NCI-H1694 (cell line): ENCODE results near the gene ACP7.
"Not testable (repeated sequence)": the region's sequence is repeated elsewhere in the genome, so short reads cannot be mapped to it uniquely, and the experiment has no call there.

Source experiments
- DNase-seq: peaks from one replicate; lab custom pipeline; 2025; lab: John Stamatoyannopoulos, UW

Gene ACP7, protein sequence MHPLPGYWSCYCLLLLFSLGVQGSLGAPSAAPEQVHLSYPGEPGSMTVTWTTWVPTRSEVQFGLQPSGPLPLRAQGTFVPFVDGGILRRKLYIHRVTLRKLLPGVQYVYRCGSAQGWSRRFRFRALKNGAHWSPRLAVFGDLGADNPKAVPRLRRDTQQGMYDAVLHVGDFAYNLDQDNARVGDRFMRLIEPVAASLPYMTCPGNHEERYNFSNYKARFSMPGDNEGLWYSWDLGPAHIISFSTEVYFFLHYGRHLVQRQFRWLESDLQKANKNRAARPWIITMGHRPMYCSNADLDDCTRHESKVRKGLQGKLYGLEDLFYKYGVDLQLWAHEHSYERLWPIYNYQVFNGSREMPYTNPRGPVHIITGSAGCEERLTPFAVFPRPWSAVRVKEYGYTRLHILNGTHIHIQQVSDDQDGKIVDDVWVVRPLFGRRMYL

DNA sequence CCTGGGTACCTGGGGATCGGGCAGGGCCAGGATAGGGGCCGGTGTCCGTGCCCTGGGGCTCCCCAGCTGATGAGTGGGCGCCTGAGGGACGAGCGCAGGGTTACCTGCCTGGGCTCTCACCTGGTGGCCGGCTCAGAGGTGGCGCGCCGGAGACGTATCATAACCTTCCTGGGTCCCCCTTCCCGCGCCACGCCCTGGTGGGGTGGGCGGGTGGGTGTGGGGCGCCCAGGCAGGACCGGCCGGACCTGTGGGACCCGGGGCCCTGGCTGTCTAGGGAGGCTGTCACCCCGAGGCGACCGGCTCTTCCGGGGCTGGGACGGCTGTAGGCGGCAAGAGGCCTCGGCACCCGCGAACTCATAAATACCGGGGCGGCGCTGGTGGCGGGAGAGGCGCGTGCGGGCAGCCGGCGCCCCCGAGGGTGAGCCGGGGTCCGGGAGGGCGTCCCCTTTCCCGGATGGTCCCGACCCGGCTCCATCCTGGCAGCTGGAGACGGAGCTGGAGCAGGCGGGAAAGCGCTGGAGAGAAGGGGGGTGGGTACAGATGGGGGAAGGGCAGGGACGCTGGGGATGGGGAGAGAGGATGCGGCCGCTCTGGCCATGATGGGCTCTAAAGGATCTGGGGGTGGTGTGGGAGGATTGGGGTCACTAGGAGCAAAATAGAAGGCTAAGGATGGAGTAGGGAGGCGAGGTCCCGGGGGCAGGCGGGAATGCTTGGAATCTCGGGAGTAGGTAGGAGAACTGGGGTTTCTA, at the start of gene ACP7:
TSS of gene ACP7 (plus strand) at position 386 of the 749 bp plus-strand sequence. CDS start 902 bp downstream, outside the sequence.
- DNase-seq: no peak

DNA sequence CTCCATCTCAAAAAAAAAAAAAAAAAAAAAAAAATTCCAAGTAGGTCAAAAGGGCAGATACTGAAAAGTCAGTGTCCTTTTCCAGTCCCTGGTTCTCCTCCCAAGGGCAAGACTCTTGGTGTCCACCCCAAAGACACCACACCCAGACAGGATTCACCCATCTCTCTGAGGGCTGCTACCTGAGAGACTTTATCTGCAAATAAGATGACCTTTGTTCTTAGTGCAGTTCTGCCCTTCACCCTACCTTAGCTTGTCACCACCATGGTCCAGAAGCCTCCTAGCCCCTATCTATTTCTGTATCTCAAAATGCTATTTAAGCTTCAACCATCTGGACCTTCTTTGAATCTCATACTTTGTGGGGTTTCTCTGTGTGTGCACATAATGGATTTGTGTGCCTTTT, 47.6 kb upstream of the ACP7 start:
- no peak for DNase-seq

DNA sequence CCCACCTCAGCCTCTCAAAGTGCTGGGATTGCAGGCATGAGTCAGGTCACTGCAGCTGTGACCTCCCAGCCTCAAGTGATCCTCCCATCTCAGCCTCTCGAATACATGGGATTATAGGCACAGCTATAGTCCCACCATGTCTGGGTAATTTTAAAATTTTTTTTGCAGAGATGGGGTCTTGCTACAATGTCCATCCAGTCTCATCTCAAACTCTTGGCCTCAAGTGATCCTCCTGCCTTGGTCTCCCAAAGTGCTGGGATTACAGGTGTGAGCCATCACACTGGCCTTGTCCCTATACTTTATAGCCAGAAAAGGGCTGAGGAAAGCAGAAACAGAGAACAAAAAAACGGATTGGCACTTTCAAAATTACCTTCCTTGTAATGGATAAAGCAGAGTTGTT, 47.0 kb upstream of the ACP7 start:
- no peak for DNase-seq

DNA sequence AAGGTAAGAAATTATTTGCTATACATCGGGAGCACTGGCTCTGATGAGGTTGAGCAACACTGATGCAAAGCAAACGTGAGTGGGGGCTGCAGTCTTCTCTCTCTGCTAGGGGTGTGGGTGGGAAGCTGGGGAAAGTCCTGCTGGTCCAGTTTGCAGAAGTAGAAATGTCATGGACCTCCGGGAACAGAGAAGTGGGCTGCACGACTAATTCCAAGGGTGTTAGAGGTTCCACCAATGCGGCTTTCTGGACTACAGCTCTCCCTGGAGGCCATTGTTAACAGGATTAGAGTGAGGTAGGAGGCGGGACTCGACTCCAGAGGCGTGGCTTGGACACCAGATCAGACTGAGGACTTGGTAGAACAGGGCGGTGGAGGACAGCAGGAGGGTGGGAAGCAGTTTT, 46.1 kb upstream of the ACP7 start:
- no peak for DNase-seq

DNA sequence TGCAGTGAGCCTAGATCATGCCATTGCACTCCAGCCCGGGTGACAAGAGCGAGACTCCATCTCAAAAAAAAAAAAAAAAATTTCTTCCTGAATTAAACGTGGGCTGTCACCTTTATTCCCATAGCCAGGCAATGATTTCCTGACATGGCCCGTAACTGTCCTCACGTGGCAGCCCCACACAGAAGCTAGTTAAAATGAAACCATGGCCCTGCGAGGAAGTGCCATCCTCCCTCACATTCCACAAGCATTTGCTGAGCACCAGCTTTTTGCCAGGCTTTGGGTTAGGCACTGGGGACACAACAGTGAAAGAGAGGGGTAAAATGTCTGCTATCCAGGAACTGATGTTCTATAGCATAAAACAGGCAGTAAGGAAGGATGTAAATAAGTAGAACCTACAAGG, 38.7 kb upstream of the ACP7 start:
- DNase-seq: no peak

DNA sequence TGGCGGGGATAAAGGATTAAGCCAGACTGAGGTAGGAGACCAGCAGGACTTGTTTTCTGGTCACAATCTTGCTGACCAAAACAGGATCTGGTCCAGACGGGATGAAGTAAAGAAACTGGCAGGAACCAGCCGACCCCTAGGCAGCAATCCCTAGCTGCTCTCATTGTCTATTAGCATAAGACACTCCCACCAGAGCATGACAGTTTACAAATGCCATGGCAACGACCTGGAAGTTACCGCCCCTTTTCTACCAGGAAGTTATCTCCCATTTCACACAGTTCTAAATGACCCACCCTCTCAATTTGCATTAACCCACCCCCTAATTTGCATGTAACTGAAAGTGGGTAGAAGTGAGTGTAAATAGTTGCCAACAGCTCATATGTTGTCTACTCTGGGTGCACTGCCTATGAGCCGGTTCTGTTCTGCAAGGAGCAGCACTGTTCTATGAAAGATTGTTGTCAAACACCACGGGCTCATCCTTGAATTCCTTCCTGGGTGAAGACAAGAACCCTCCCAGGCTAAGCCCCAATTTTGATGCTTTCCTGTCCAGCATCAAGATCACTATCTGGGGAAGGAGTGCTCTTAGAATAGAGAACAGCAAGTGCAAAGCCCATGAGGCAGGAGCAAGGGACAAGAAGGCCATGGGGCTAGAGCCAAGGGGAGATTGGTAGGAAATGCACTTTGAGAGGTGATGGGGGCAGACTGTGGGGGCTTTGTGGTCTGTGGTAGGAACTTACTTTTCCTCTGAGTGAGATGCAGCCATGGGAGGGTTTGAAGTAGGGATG, 37.9 kb upstream of the ACP7 start:
- no peak for DNase-seq

DNA sequence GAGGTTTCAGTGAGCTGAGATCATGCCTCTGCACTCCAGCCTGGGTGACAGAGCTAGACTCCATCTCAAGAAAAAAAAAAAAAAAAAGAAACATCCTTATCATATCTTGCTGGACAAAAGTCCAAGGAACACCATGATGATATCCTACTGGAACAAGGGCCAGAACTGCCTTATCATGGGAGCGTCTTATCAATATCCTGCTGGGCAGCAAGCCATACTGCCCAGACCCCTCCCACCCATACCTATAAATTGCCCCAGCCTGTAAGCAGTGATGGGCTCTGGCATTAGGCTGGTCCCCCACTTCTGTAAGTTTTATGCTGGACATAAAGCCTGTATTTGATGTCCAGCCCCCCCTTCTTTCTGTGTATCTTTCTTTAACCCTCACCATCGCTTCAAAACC, 37.1 kb upstream of the ACP7 start:
- no peak for DNase-seq

DNA sequence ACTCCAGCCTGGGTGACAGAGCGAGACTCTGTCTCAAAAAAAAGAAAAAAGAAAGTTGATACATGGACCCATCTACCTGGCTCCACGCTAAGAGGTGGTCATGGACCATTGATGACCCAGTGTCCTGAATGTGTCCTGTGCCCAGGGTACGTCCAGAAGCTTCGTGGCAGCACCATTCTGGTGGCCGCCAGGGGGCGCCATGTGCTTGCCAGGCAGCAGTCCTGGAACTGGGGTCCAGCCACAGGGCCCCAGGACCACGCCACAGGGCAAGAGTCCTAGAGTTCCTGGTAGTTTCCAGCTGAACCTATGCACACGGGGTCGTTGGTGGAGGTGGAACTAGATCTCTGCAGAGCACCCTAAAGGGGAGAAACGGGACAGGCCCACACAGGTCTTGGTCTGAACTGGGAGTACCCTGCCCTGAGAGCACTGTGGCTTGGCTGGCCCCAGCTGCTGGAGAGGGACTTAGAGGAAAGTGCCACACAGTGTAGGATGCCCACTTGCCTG, 31.9 kb upstream of the ACP7 start:
- no peak for DNase-seq

DNA sequence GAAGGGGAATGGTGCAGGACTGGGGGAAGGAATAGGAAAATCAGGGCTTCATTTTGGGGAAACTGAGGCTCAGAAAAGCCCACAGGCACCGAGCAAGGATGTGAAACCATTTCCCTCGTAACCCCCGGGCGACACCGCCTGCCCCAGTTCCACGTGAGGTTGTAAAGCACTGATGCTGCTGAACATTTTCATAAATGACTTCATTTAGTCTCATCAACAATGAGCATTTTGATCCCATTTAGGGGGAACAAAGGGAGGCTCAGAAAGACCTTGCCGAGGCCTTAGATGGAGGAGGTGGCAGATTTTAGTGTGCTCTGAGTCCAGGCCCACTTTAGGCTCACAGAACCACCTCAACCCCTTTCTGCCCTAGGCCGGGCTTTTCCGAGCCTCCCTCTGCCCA, 31.3 kb upstream of the ACP7 start:
- DNase-seq: no peak

DNA sequence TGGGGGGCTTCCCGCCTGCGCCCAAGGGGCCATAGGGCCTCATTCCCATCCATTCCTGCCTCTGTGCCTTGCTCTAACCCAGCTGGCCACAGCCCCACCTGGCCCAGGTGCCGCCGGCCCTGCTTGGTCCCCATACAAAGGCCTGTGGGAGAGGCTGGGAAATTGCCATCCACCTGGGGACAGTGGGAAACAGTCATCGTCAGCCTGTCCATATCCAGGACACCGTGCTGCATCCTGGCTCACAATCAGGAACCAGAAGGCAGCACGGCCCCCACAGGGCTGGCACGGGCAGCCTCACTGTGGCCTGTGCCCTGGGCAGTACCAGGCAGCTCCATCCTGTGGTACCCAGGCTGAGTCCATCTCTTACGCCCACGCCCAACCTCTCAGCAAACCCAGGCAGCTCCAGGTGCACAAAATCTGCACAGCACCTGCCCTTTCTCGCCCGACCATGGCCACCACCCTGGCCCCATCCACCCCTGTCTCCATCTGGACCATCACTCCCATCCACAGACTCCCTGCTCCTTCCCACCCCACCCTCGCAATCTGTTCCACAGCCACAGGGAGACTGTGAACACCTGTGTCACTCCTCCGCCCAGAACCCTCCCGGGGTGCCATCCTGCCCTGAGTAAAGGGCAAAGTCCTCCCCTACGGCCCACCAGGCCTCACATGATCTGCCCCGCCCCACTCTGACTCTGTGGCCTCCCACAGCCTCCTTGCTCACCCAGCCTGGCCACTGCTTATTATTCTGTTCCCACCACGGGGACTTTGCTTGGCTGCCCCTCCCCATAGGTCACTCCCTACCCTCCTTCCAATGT, 30.7 kb upstream of the ACP7 start:
- DNase-seq: no peak

DNA sequence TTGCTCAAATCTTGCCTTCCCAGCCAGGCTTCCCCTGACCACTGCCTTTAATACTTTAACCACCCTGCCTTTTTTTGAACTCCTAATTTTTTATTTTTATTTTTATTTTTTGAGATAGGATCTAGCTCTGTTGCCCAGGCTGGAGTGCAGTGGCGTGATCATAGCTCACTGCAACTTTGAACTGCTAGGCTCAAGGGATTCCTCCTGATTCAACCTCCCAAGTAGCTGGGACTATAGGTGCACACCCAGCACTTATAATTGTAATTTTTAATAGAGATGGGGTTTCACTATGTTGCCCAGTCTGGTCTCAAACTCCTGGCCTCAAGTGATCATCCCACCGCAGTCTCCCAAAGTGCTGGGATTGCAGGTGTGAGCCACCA, 30.1 kb upstream of the ACP7 start:
- no peak for DNase-seq

DNA sequence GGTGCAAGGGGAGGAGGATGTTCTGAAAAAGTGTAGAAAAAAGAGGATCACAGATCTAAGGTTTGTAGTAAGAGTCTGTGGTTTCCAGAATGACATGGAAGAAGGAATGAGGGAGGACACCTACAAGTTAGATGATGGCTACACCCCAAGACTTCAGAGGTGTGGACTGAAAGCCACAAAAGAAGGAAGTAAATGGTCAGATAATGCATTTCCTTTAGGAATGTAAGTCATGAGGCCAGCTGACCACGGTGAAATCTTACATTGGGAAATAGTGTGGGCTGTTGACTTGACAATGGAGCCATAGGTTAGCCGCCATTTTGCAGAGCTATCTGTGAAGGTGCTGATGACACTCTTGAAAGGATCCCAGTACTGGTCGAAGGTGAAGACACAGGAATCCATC, 26.6 kb upstream of the ACP7 start:
- no peak for DNase-seq

DNA sequence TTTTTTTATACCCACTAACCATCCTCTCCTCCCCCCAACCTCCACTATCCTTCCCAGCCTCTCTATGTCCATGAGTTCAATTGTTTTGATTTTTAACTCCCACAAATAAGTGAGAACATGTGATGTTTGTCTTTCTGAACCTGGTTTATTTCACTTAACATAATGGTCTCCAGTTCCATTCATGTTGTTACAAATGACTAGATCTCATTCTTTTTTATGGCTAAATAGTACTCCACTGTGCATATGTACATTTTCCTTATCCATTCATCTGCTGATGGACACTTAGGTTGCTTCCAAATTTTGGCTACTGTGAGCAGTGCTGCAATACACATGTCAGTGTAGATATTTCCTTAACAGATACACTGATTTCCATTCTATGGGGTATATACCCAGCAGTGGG, 24.9 kb upstream of the ACP7 start:
- DNase-seq: no peak

DNA sequence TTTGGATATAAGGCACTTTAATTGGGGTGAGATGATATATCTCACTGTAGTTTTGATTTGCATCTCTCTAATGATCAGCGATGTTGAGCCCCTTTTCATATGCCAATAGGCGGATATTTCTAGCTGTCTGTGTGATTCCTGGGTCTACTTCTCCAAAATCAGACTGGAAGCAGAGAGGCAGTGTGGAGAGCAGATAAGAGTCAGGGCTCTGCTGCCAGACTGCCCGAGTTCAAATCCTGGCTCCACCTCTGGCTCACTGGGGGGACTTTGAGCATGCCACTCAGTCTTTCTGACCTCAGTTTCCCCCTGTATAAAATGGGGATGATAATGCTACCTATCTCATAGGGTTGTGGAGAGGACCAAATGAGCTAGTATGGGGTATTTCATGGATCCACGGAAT, 24.0 kb upstream of the ACP7 start:
- no peak for DNase-seq

DNA sequence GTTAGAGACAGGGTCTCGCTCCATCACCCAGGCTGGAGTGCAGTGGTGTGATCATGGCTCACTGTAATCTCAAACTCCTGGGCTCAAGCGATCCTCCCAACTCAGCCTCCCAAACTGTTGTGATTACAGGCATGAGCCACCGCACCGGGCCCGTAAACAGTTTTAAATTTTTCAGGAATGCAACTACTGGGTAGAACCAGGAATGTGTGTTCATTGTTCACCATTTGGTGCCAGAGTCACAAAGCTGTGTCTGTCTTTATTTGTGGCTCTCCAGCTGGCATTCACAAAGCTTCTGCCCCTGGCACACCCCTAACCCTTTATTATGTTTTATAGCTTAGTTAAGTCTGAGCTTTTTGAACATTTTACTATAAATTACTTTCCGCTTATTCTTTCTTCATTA, 19.8 kb upstream of the ACP7 start:
- no peak for DNase-seq

DNA sequence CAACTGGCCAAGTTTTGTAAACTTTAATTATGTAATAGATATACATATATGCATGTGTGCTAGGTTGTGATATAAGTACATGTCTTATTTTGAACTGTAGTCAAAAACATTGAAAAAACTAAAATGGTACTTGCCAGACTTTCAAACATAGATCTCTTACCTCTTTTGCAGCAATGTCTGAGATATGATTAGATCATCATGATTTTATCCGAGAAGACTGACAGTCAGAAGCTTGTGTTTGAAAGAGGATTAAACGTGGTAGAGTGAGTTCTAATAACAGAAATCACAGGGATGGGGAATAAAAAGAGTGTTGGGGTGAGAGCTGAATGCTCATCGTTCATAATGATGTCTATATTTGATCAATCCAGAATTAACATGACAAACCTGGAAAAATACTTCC, 18.2 kb upstream of the ACP7 start:
- DNase-seq: no peak

DNA sequence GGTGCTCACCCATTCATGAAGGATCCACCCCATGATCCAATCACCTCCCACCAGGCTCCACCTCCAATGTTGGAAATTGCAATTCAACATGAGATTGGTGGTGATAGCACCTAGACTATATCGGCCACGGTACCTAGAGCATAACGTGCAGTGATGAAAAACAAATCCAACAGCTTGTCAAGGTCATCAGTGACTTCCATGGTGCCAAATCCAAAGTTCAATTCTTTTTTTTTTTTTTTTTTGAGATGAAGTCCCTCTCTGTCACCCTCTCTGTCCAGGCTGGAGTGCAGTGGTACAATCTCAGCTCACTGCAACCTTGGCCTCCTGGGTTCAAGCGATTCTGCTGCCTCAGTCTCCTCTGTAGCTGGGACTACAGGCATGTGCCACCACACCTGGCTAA, 17.1 kb upstream of the ACP7 start:
- DNase-seq: no peak

DNA sequence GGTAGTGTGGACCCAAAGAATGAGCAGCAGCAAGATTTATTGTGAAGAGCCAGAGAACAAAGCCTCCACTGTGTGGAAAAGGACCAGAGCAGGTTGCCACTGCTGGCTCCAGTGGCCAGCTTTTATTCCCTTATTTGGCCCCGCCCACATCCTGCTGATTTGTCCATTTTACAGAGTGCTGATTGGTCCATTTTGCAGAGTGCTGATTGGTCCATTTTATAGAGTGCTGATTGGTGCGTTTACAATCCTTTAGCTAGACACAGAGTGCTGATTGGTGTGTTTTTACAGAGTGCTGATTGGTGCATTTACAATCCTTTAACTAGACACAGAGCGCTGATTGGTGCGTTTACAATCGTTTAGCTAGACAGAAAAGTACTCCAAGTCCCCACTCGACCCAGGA, 15.9 kb upstream of the ACP7 start:
- DNase-seq: not testable (repeated sequence)

DNA sequence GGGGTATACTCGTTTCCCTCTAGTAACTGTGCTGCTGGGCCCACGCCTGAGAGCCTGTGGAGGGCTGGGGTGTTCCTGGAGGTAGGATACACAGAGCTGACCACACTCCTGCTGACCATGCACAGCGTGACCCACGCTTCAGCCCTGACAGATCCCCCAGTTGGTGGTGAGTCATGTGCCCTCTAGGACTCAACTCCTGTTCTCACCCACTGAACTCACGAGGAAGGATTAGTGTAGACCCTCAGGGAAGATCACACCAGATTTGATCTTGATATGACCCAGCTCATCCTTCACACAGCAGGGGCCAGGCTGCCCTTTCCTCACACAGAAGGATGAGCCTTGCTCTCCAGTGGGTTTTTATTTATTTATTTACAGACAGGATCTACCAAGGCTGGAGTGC, 13.3 kb upstream of the ACP7 start:
- no peak for DNase-seq

DNA sequence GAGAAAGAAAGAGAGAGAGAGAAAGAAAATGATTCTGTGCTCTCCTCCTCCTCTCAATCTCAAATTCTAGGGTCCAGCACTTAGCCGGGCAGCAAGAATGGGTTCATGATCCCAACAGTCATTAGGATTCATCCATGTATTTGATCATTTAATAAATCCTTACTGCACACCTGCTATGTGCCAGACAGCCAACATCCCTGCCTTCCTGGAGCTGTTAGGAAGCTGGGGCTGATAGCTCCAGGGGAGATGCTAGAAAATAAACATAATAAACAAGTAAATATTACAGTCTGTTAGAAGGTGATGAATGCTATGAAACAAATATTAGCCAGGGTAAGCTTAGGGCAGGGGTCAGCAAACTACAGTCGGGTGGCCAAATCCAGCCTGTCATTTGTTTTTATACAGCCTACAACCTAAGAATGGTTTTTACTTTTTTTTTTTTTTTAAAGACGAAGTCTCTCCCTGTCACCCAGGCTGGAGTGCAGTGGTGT, 9.9 kb upstream of the ACP7 start:
- DNase-seq: no peak

DNA sequence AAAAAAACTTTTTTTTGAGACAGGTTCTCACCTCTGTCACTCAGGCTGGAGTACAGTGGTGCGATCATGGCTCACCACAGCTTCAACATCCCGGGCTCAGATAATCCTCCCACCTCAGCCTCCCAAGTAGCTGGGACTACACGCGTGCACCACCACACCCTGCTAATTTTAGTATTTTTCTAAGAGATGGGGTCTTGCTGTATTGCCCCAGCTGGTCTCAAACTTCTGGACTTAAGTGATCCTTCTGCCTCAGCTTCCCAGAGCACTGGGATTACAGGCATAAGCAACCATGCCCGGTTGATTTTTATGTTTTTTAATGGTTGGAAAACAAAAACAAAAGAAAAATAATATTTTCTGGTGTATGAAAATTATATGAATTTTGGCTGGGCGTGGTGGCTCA, 9.2 kb upstream of the ACP7 start:
- no peak for DNase-seq

DNA sequence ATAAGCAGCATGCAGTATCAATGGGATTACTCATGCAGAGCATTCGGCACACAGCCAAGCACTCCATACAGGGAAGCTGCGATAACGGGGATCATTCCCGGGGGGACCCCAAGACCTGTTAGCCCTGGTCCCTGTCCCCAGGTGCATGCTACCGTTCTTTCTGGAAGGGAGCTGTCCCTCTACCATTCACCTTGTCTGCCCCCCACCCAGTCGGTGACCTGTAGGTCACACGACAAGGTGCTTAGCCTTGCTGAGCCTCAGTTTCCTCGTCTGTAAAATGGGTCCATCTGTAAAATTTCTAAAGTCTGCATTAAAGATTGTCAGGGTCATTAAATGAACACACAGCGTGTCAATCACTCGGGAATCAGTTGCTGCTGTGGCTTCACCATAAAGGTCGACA, 6.8 kb upstream of the ACP7 start:
- DNase-seq: no peak
